GM23338 (cell line): ENCODE measurements around the gene DUSP9.

Experiments used
- CREB1 ChIP-seq: fragments of 250-450 bp; sonication (Bioruptor Pico); IDR thresholded peaks from 2 replicates; pipeline ENCODE4 v1.5.0; 2020; ENCODE audit warnings: low read depth, mild to moderate bottlenecking, moderate library complexity
- CTCF ChIP-seq, 2 experiments: fragments of 200-600 bp in 1 of 2; sonication (generic) in 1 of 2; conservative IDR thresholded peaks; 2 replicates each; pipeline versions ENCODE4 v1.5.1 to v1.6.1; 2016 to 2017; ENCODE audit warnings: antibody characterized with exemption in 2 of 2, low read depth in 2 of 2, mild to moderate bottlenecking in 2 of 2, moderate library complexity in 1 of 2
- ETS1 ChIP-seq: IDR thresholded peaks from 2 replicates; pipeline ENCODE4 v1.6.1; 2016; ENCODE audit warnings: antibody characterized with exemption
- EZH2 ChIP-seq: fragments of 200-600 bp; sonication (generic); IDR thresholded peaks from one replicate; pipeline ENCODE4 v1.8.0; 2017; ENCODE audit warnings: antibody characterized with exemption, mild to moderate bottlenecking, low read depth; ENCODE audit not compliant: unreplicated experiment
- EZH2phosphoT487 ChIP-seq: fragments of 200-600 bp; sonication (generic); IDR thresholded peaks from one replicate; pipeline ENCODE4 v1.8.1; 2018; ENCODE audit warnings: antibody characterized with exemption; ENCODE audit not compliant: unreplicated experiment
- JUNB ChIP-seq: IDR thresholded peaks from one replicate; pipeline ENCODE4 v1.6.1; 2016; ENCODE audit warnings: antibody characterized with exemption; ENCODE audit not compliant: unreplicated experiment
- NANOG ChIP-seq: IDR thresholded peaks from 2 replicates; pipeline ENCODE4 v1.6.1; 2016; ENCODE audit warnings: antibody characterized with exemption, borderline replicate concordance
- POLR2AphosphoS5 ChIP-seq: IDR thresholded peaks from 2 replicates; pipeline ENCODE4 v1.6.1; 2016; ENCODE audit warnings: antibody characterized with exemption, low read depth
- REST ChIP-seq: IDR thresholded peaks from one replicate; pipeline ENCODE4 v1.6.1; 2018; ENCODE audit warnings: antibody characterized with exemption; ENCODE audit not compliant: unreplicated experiment
- ZNF331 ChIP-seq: fragments of 250-450 bp; sonication (Bioruptor Pico); IDR thresholded peaks from 2 replicates; pipeline ENCODE4 v1.5.0; 2020; ENCODE audit warnings: low read depth, mild to moderate bottlenecking, moderate library complexity
- ZNF462 ChIP-seq: fragments of 250-450 bp; sonication (Bioruptor Pico); IDR thresholded peaks from 2 replicates; pipeline ENCODE4 v1.5.0; 2020; ENCODE audit warnings: mild to moderate bottlenecking, moderate library complexity

- no peak for TF ChIP-seq ETS1
- no peak for TF ChIP-seq CTCF (conservative IDR thresholded peaks at IDR 0.05; ENCODE audit: low read depth in 2 of 2)
- TF ChIP-seq EZH2phosphoT487: no peak
- TF ChIP-seq EZH2: no peak
- TF ChIP-seq POLR2AphosphoS5: no peak
- TF ChIP-seq REST: no peak
- TF ChIP-seq JUNB: no peak
- TF ChIP-seq CREB1 (CRISPR knock-in tag): no peak
- no peak for TF ChIP-seq ZNF462
- TF ChIP-seq NANOG: no peak
- TF ChIP-seq ZNF331 (CRISPR knock-in tag): no peak
Measured at GRCh38 chrX:153647461-153648357, 706 bp downstream of the DUSP9 start.
